RWPE1 (cell line): ENCODE measurements around the gene KIRREL3.

Experiments
- CTCF ChIA-PET: fragments of 350-600 bp; sonication (Branson Sonifier 250); formaldehyde crosslinking; extraction: SDS; loops from one replicate; lab custom pipeline; 2021; lab: Yijun Ruan, JAX
- POLR2A ChIA-PET: fragments of 400-600 bp; formaldehyde crosslinking; extraction: SDS; loops from one replicate; lab custom pipeline; 2020; ENCODE audit warnings: antibody characterized with exemption; ENCODE audit not compliant: low non-redundant PET; lab: Yijun Ruan, JAX
- DNase-seq: peaks from one replicate; pipeline ENCODE4 v3.0.0; 2012; ENCODE audit warnings: low spot score
- H3K27ac ChIP-seq: fragments of 450-650 bp; 2 replicates; pipeline ENCODE4 v1.5.1; 2017
- CTCF ChIP-seq: fragments of 450-650 bp; conservative IDR thresholded peaks from 2 replicates; pipeline ENCODE4 v1.5.1; 2017; ENCODE audit warnings: low read depth, mild to moderate bottlenecking

KIRREL3 gene

GRCh38 chr11:126578021-126578420 lies 422.5 kb downstream of the KIRREL3 start:
- POLR2A ChIA-PET = no interaction called here
- no peak for DNase-seq

GRCh38 chr11:126575849-126576248 lies 424.7 kb downstream of the KIRREL3 start:
- no peak overlapping the region for H3K27ac ChIP-seq
- CTCF ChIA-PET = no interaction called here
- POLR2A ChIA-PET = no interaction called here
- no peak for DNase-seq
- no peak for TF ChIP-seq CTCF

More at GRCh38 chr11:126578021-126578420, 422.5 kb downstream of the KIRREL3 start:
- no peak overlapping the region for H3K27ac ChIP-seq
- TF ChIP-seq CTCF = no peak
- CTCF ChIA-PET = no interaction called here

GRCh38 chr11:126573325-126573978 lies 427.1 kb downstream of the KIRREL3 start:
- no peak overlapping the region for H3K27ac ChIP-seq
- no peak for DNase-seq
- no peak for TF ChIP-seq CTCF
- CTCF ChIA-PET = interaction anchor here (0.6 to 1.0 kb wide), 2 partner anchors 17 to 102 kb away, joined by 3 read pairs; no protein-coding TSS in a partner anchor
- POLR2A ChIA-PET = no interaction called here

GRCh38 chr11:126570489-126570888 lies 430.1 kb downstream of the KIRREL3 start:
- DNase-seq = no peak
- no peak overlapping the region for H3K27ac ChIP-seq
- POLR2A ChIA-PET = no interaction called here
- CTCF ChIA-PET = interaction anchor here (0.9 to 1.0 kb wide), 2 partner anchors 9 to 260 kb away, joined by 3 read pairs; no protein-coding TSS in a partner anchor
- no peak for TF ChIP-seq CTCF

- CTCF ChIA-PET = no interaction called here
Measured at GRCh38 chr11:126567419-126567818, 433.2 kb downstream of the KIRREL3 start.

GRCh38 chr11:126564566-126564965 lies 436.0 kb downstream of the KIRREL3 start:
- no peak overlapping the region for H3K27ac ChIP-seq
- DNase-seq = no peak
- ChIA-PET POLR2A (no interaction called here), CTCF (no interaction called here)
- no peak for TF ChIP-seq CTCF

More at GRCh38 chr11:126567419-126567818, 433.2 kb downstream of the KIRREL3 start:
- no peak for TF ChIP-seq CTCF
- POLR2A ChIA-PET = no interaction called here
- DNase-seq = no peak
- H3K27ac ChIP-seq = no peak overlapping the region
